Stimulated activated CD4-positive, alpha-beta T cell treated with anti-CD3 and anti-CD28 coated beads, TNF-alpha, amount 100 ng/mL, for 24 hours (primary cell): Measurements from ENCODE around the gene BLVRB.
"Not testable (repeated sequence)": the region's sequence is repeated elsewhere in the genome, so short reads cannot be mapped to it uniquely, and the experiment has no call there.

Source experiments
- DNase-seq, 3 experiments: peaks; one replicate each; pipeline ENCODE4 v3.0.0-alpha.2; 2020; ENCODE audit warnings: low read depth in 3 of 3

Gene BLVRB

DNA sequence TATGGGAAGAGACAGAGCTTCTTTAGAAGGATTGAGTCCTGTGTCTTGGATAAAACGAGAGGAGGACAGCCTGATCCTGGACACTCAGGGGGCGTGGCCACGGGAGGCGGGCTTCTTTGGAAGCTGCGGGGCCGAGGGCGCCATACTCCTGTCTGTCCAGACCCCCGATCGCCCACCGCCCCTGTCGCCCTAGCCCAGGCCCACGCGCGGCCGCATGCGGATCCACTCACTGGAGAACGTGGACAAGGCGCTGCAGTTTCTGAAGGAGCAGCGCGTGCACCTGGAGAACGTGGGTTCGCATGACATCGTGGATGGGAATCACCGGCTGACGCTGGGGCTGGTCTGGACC, 24.3 kb upstream of the BLVRB start:
- DNase-seq: no peak

DNA sequence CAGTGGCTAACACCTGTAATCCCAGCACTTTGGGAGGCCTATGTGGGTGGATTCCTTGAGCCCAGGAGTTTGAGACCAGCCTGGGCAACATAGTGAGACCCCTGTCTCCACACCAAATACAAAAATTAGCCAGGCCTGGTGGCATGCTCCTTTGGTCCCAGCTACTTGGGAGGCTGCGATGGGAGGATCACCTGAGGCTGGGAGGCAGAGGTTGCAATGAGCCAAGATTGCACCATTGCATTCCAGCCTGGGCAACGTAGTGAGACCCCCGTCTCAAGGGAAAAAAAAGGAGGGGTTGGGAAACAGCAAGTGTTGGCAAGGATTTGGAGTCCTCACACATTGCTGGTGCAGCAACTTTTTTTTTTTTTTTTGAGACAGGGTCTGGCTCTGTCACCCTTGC, 20.5 kb upstream of the BLVRB start:
- no peak for DNase-seq

DNA sequence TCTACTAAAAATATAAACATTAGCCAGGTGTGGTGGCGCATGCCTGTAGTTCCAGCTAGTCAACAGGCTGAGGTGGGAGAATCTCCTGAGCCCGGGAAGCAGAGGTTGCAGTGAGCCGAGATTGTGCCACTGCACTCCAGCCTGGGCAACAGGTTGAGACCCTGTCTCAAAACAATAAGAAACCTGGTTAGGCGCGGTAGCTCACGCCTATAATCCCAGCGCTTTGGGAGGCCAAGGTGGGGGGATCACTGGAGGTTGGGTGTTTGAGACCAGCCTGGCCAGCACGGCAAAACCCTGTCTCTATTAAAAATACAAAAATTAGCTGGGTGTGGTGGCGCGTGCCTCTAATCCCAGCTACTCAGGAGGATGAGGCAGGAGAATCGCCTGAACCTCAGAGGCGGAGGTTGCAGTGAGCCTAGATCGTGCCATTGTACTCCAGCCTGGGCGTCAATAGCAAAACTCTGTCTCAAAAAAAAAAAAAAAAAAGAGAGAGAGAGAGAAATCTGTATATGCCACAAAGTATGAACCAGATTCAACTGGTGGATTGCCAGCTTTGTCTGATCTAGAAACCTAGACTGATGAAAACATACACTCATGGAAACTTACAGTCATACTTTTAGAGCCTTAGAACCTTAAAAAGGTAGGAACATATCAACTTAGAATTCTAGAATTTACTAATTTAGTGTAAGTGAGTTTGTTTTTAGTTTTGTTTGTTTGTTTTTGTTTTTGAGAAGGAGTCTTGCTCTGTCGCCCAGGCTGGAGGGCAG, 10.5 kb upstream of the BLVRB start:
- DNase-seq: not testable (repeated sequence)

DNA sequence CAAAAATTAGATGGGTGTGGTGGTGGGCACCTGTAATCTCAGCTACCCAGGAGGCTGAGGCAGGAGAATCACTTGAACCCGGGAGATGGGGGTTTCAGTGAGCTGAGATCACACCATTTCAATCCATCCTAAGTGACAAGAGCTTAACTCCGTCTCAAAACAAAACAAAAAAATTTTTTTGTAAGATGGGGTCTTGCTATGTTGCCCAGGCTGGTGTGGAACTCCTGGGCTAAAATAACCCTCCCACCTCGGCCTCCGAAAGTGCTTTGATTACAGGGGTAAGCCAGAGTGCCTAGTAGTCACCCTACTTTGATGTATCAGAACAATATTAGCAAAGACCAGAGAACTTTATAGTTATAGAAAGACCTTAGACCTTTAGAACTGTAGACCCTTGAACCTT, 9.2 kb upstream of the BLVRB start:
- no peak for DNase-seq

DNA sequence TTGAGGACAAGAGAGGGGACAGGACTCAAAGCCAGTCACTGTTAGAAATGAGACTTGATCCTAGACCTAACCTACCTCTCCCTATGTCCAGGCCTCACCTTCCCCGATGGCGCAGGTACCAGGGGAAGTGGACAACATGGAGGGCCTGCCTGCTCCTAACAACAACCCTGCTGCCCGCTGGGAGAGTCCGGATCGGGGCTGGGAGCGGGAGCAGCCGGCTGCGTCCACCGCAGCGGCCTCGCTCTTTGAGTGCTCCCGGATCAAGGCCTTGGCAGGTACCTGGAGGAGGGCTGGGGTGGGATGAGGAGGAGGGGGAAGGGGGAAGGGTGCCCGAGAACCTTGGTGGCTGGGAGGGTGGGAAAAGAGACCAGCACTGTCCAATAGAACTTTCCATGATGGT, 7.0 kb upstream of the BLVRB start:
- no peak for DNase-seq

DNA sequence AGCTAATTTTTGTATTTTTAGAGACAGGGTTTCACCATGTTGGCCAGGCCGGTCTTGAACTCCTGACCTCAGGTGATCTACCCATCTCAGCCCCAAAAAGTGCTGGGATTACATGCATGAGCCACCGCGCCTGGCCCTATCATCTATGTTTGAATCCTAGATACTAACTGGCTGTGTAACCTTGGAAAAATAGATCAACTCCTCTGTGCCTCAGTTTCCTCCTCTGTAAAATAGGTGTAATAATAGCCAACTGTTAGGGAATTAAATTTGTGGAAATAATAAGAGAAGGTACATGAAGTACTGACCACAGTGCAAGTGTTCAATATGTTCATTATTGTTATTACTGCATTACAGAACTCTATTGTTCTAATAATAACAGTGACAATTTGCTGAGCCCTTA, 5.6 kb upstream of the BLVRB start:
- no peak for DNase-seq

DNA sequence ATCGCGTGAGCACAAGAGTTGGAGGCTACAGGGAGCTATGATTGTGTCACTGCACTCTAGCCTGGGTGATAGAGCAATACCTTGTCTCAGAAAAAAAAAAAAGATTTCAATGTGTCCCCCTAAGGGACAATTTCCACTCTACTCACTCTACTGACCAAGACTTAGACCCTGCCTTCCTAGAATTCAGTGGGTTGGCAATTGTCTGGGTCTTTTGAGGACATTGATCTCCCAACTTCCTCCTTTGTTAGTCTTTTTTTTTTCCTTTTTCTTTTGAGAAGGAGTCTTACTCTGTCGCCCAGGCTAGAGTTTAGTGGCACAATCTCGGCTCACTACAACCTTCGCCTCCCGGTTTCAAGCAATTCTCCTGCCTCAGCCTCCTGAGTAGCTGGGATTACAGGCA, 3.5 kb upstream of the BLVRB start:
- no peak for DNase-seq

DNA sequence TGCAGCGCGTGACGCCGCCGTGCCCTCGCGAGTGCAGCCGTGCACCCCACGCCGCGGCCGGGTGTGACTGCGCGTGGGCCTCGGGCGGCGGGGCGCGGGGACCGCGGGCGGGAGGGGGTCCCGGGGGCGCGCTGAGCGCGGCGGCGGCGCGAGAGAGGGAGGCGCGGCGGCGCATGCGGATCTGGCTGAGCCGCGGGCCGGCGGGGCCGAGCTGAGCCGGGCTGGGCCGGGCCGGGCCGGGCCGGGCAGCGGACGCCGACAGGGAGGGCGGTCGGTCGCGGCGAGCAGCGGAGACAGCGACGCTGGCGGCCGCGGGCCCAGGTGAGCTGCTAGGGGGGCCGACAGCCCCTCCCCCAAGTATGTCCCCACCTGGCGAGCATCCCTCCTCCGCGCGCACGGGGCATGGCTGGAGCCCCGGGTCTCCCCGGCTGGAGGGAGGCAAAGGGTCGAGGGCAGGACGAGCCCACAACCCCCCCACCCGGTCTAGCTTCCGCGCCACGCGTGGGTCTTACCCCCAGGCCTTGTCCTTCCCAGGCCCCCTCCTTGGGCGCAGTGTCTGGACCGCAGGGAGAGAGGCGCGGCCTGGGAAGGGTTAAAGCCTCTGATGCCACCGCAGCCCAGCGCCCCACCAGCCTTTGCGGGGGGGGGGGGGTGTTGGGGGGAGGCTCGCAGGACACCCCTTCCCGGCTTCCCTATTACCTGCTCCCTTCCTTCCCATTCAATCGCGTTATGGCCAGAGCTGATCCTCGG, 1.6 kb upstream of the BLVRB start, which contains the start of gene SPTBN4:
TSS of gene SPTBN4 (plus strand) at position 17 of the 750 bp plus-strand sequence. CDS start 5,621 bp downstream, outside the sequence.
- DNase-seq: no peak

DNA sequence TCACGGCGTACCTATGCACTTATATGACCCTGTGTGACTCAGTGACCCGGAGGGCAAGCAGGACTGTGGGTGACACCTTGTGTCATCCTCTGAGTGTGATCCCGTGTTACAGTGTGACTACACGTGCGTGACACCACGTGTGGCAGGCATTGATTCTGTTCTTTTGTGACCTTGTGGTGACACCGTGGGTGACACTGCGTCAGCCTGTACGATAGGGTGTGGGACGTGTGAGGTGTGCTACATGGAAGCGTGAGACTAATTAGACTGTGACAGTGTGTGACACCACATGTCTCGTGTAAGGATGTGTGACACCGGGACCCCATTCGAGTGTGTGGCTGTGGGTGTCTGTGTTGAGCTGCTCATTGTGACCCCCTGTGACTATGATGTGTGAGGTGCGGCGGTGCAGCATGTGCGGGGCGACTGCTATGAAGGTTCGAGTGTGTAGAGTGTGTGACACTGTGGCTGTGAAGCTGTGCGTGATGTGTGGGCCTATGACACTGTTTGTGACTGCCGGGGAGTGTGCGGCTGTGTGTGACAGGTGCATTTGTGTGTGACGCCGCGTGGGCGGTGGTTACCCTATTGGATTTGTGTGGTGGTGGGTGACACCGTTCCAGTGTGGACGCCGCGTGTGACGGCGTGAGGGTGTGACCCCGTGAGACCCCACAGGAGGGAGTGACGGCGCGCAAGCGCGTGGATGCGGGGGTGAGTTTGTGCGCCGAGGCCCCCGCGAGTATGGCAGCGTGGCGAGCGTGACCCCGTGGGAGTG, 857 bp upstream of the BLVRB start:
- DNase-seq: peak in 2 of 3 experiments; percentile 62 to 64

DNA sequence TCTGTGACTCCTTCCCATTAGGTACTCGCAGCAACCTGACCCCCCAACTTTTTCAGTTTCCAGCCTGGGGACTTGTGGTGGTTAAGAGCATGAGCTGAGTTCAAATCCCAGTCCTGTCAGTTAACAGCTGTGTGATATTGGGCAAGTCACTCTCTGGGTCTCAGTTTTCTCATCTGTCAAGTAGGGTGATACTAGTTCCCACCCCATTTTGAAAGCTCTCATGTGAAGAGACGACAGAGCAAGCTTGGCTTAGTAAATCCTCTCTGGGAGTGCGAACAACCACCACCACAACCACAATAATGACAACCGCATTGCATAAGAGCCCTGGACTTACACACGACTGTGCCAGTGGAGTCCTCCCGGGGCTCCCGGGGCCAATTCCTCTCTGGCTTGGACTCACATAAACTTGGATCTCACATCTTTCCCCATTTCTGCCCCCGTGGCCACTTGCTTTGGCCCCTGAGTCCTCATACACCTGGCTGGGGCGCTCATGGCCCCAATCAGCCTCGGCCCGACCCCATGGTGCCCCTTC, 454 bp downstream of the BLVRB start:
- DNase-seq: peak in 1 of 3 experiments; percentile 7

DNA sequence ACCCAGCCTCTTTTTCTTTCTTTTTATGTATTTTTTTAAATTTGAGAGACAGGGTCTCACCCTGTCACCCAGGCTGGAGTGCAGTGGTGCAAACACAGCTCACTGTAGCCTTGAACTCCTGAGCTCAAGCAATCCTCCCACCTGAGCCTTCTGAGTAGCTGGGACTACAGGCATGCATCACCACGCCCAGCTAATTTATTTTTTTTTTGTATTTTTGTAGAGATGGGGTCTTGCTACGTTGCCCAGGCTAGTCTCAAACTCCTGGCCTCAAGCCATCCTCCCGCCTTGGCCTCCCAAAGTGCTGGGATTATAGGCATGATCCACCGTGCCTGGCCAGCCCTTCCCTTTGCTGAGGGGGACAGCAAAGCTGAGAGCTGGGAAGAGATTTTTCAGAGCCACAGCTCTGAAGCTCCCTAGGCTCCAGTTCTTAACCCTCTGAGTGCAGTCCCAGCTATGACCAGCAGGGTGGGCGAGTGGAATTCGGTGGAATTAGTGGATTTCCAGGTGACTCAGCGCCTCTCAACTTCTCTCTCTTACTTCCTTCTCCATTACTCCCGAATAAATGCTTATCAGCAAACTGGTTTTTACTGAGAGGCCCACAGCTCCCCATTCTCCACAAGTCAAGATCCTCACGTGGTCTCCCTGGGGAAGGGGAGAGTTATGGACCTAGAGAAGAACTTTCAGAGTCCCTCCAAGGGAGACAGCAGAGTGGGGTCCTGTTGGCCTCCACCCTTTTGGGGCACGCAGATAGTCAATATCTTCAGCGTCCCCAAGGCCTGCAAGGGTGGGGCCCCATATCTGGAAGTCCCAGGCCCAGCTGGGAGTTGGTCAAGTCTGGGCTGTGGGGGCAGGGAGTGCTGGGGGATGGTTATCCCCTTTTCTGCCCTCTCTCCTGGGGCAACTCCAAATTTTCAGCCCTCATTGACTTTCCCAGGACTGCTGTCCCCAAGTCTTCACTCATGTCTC, 1.2 kb downstream of the BLVRB start:
- peak; percentile 48 to 78 (median 52) for DNase-seq

DNA sequence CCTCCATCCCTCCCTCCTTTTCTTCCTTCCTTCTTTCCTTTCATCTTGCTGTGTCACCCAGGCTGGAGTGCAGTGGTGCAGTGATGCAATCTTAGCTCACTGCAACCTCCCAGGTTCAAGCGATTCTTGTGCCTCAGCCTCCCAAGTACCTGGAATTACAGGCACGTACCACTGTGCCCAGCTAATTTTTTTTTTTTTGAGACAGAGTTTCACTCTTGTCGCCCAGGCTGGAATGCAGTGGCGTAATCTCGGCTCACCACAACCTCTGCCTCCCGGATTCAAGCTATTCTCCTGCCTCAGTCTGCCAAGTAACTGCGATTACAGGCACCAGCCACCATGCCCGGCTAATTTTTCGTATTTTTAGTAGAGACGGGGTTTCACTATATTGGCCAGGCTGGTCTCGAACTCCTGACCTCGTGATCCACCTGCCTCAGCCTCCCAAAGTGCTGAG, 1.9 kb downstream of the BLVRB start:
- DNase-seq: not testable (repeated sequence)

DNA sequence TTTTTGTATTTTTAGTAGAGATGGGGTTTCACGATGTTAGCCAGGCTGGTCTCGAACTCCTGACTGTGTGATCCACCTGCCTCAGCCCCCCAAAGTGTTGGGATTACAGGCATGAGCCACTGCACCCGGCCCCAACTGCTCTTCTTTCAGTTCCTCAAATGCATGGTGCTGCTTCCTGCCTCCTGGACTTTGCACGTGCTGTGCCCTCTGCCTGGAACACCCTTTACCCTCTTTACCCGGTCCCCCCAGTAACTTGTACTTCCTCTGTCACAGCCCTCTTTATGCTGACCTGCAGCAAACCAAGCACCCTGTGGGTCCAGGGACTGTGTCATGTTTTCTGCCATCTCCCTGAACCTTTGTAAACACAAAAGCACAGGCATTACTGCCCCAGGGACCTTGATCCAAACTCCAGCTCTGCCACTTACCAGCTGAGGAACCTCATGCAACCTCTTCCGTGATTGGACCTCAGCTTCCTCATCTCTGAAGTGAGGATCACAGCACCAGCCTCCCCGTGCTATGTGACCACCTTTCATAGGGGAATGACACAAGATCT, 3.8 kb downstream of the BLVRB start:
- DNase-seq: no peak

DNA sequence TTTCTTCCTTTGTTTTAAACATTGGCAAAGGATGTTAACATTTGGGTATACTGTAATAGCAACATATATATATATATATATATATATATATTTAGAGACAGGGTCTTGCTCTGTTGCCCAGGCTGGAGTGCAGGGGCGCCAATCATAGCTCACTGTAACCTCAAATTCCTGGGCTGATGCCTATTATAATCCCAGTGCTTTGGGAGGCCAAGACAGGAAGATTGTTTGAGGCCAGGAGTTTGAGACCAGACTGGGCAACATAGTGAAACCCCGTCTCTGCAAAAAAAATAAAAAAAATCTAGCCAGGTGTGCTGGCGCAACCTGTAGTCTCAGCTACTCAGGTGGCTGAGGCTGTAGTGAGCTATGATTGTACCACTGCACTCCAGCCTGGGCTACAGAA, 5.4 kb downstream of the BLVRB start:
- DNase-seq: no peak

DNA sequence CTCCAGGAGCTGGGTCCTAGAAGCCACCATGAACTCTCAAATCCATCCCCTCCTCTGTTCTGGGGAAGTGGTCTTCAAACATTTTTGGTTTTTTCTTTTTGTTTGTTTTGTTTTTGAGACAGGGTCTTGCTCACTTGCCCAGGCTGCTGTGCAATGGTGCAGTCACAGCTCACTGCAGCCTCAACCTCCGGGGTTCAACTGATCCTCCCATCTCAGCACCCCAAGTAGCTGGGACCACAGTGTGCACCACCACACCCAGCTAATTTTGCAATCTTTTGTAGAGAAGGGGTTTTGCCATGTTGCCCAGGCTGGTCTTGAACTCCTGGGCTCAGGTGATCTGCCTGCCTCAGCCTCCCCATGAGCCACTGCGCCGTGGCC, 7.0 kb downstream of the BLVRB start:
- no peak for DNase-seq

DNA sequence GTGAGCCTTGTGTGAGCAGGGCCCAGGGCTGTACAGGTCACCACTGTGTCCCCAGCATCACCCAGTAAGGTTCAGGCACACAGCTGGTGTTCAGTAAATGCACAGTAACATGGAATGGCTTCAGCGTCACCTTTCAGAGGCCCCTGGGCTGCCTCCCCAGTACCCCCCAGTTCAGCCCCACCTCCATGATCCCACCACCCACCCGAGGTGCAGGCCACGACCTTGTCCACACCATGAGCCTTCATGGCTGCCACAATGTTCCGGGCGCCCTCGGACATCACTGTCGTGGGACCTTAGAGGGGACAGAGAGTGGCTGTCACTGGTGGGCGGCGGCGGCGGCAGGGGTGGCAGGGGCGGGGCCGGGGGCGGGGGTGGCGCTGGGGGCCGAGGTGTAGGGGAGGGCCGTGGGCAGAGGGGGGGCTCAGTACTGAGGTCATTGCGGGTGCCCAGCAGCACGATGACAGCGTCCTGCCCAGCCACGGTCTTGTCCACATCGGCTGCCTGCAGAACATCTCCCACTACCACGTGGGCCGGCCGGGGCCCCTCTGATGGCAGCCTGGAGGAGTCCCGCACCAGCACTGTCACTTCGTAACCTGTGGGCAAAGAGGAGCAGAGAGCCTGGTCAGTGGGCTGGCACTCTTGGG, 7.5 kb downstream of the BLVRB start:
- no peak for DNase-seq

DNA sequence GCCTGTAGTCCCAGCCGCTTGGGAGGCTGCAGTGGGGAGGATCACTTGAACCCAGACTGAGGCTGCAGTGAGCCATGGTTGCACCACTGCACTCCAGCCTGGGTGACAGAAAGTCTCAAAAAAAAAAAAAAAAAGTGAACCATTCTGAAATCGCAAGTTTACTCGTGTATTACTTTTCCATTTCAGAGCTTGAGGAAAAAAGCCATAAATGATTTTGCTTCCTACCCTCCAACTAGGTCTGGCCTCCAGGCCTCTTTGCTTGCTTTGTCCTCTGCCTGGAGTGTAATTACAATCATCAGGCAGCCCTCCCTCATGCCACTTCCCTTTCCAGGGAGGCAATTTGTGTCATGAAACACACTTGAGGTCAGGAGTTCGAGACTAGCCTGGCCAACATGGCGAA, 8.5 kb downstream of the BLVRB start:
- no peak for DNase-seq

DNA sequence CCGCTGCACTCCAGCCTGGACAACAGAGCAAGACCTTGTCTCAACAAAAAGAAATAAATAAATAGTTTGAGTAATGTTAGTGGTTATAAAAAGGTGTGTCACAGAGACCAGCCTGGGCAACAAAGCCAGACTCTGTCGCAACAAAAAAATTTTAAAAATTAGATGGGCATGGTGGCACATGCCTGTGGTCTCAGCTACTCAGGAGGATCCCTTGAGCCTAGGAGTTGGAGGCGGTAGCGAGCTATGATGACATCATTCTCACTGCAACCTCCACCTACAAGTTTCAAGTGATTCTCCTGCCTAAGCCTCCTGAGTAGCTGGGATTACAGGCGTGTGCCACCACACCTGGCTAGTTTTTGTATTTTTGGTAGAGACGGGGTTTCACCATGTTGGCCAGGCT, 11.6 kb downstream of the BLVRB start:
- DNase-seq: not testable (repeated sequence)

DNA sequence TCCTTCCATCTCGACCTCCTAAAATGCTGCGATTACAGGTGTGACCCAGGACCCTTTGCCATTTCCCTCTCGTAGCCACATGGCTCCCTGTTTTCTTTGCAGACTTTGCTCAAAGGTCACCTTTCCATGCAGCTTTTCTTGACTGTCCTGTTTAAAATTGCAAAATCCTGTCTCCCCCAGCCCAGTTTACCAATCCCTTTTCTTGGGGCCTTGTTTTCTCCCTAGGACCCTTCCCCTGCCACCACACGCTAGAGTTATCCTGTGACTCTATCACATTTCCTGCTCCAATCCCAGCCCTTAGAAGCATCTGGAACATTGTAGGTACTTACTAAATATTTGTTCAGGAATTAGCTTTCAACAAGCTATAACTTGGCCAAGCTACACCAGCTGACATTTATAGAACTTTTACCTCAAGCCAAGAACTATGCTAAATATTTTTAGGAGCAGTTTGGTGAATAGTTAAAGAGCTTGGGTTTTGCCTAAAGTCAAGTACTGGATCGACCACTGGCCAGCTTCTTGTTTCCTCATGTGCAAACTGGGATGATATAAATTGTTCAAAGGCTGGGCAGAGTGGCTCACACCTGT, 12.3 kb downstream of the BLVRB start:
- DNase-seq: no peak

DNA sequence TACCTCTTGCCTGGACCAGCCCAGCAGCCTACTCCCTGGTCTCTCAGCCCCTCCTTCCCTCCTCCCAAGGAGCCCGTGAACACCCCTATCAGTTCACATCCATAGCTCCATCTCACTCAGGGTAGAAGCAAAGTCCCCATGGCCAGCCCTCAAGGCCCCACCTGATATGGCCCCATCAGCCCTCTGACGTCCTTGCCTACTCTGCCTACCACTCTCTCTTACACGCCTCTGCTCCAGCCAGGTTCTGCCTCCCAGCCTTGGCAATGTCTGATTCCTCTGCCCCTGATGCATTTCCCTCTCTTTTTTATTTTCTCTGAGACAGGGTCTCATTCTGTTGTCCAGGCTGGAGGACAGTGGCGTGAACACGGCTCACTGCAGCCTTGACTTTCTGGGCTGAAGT, 13.5 kb downstream of the BLVRB start:
- DNase-seq: no peak
